ENCODE results near the gene IGFBP2.

The IGFBP2 gene

DNA sequence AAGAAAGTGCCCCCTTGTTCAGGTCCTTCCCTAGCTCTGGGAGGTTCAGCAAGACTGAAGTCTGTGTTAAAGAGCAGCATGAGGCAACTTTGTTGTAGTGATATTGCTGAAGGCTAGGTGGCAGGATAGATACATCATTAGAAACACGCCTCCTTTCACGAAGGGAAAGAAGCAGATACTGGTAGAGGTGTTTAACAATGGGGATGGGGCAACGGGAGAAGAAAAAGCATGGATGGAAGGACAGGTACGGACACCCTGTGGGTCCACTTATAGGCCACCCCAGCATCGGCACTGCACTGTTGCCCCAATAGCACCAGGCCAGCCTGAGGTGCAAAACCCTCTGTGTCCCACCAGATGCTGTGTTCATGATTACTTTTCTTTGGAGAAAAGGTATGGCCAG lies 65.7 kb downstream of the IGFBP2 start:
- TF ChIP-seq, protein P1, sequence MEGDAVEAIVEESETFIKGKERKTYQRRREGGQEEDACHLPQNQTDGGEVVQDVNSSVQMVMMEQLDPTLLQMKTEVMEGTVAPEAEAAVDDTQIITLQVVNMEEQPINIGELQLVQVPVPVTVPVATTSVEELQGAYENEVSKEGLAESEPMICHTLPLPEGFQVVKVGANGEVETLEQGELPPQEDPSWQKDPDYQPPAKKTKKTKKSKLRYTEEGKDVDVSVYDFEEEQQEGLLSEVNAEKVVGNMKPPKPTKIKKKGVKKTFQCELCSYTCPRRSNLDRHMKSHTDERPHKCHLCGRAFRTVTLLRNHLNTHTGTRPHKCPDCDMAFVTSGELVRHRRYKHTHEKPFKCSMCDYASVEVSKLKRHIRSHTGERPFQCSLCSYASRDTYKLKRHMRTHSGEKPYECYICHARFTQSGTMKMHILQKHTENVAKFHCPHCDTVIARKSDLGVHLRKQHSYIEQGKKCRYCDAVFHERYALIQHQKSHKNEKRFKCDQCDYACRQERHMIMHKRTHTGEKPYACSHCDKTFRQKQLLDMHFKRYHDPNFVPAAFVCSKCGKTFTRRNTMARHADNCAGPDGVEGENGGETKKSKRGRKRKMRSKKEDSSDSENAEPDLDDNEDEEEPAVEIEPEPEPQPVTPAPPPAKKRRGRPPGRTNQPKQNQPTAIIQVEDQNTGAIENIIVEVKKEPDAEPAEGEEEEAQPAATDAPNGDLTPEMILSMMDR (IDR thresholded peaks at IDR 0.05; ENCODE audit: low read length, missing control alignments) = peak; percentile 80
- DNase-seq (ENCODE audit: low read depth) = peak; percentile 75

DNA sequence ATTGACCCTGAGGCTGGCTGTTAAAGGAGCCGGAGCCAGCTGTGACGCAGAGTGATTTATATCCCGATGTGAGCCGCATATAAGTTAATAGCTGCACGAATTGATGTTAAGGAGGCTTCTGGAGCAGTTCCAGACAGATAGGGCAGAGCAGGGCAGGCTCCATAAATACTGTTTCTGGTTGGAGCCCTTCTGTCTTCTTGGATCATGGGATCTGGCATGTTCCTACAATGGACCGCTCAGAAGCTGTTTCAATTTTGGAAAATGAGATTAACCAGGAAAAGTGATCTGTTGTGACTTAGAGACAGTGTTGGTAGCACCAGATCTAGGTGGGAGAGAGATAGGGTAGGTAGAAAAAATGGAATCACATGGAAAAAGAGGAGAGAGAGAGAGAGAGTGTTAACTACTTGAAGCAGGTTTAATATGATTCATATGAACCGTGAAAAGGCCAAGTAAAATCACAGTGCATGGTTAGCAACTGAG lies 66.9 kb downstream of the IGFBP2 start:
- no peak overlapping the region for H3K4me3 ChIP-seq (replicated peaks; ENCODE audit: low read depth, low read length)
- DNase-seq (ENCODE audit: low read depth) = no peak
- TF ChIP-seq, protein P1 (IDR thresholded peaks at IDR 0.05; ENCODE audit: low read length, missing control alignments) = no peak

More for the DNA sequence above, 65.7 kb downstream of the IGFBP2 start:
- H3K4me3 ChIP-seq (replicated peaks; ENCODE audit: low read depth, low read length) = no peak overlapping the region

DNA sequence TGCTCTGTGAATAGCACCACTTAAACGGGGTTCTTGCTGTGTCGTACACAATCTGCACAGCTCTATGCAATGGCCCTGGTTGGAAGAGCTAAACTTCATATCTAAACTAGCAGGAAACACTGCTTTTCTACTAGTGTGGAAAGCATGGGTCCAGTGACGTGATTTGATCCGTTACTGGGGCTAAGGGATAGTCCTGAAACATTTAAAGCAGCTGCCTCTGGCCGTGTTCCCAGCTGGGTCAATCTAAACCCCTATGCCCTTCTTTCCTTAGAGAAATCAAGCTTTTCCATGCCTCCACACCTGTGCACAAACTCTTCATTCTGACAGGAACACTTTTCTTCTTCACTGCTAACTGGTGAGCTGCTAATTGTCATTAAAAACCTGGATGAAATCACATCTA lies 67.6 kb downstream of the IGFBP2 start:
- DNase-seq (ENCODE audit: low read depth) = no peak
- H3K4me3 ChIP-seq (replicated peaks; ENCODE audit: low read depth, low read length) = no peak overlapping the region
- TF ChIP-seq, protein P1 (IDR thresholded peaks at IDR 0.05; ENCODE audit: low read length, missing control alignments) = no peak

DNA sequence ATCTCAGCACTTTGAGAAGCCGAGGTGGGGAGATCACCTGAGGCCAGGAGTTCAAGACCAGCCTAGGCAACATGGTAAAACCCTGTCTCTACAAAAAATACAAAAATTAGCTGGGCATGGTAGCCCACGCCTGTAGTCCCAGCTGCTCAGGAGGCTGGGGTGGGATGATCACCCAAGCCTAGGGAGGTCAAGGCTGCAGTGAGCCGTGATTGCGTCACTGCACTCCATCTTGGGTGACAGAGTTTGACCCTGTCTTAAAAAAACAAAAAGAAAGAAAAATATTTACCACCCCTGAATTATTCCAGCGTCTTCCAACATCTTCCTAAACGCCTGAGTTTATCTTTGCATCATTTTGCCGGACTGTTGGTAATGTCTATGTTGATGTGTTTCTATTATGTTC lies 68.3 kb downstream of the IGFBP2 start:
- TF ChIP-seq, protein P1 (IDR thresholded peaks at IDR 0.05; ENCODE audit: low read length, missing control alignments) = no peak
- H3K4me3 ChIP-seq (replicated peaks; ENCODE audit: low read depth, low read length) = no peak overlapping the region
- no peak for DNase-seq (ENCODE audit: low read depth)

DNA sequence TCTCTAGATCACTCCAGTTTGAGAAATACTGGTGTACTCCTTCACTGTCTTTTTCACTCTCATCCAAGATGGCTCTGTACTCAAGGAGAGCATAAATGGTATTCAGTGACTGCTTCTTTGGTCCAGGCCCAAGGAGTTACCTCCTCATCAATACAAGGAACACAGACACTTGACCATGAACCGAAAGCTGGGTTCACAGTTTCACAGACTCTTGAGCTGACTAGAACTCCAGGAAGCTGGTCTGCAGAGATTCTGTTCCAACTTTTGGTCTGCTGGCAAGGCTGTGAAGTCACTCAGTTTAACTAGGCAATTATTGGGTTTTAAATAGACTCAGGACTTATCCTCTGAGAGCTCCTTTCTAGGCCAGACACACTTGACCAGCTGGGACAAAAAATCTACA lies 69.5 kb downstream of the IGFBP2 start:
- TF ChIP-seq, protein P1 (IDR thresholded peaks at IDR 0.05; ENCODE audit: low read length, missing control alignments) = no peak
- DNase-seq (ENCODE audit: low read depth) = no peak
- no peak overlapping the region for H3K4me3 ChIP-seq (replicated peaks; ENCODE audit: low read depth, low read length)

DNA sequence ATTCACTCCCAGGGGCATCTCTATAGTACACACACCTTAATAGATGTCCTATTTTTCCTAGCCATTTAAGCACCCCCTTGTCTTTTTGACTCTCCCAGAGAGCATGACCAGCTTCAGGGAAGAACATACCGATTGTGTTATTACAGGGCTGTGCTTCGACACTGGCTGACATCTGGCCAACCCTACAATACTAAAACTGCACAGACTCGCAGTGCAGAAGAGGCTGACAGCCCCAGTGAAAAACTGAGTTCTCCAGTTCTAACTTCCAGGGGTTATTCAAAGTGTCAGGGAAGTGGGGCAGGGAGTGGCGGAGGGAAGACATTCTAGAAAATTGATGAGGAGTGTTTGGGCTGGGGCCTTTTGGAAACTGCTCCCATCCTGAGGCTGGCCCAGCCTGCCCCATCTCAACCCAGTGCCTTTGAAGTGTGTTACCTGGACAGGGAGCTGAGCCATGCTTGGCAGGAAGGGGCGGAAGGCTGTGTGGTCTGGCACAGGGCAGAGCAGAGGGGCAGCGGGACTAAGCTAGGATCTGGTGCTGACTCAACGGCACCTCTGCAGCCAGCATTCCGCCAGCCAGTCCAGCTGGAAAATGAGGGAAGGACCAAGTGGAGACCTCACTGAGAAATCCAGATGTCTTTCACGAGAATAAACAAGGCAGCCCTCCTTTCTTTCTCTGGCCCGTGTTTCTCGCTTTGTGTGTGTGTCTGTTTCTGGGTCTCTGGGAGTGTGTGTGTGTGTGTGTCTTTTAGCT lies 77.5 kb downstream of the IGFBP2 start:
- peak; percentile 23 for DNase-seq (ENCODE audit: low read depth)
- H3K4me3 ChIP-seq (replicated peaks; ENCODE audit: low read depth, low read length) = no peak overlapping the region
- TF ChIP-seq, protein P1 (IDR thresholded peaks at IDR 0.05; ENCODE audit: low read length, missing control alignments) = no peak

DNA sequence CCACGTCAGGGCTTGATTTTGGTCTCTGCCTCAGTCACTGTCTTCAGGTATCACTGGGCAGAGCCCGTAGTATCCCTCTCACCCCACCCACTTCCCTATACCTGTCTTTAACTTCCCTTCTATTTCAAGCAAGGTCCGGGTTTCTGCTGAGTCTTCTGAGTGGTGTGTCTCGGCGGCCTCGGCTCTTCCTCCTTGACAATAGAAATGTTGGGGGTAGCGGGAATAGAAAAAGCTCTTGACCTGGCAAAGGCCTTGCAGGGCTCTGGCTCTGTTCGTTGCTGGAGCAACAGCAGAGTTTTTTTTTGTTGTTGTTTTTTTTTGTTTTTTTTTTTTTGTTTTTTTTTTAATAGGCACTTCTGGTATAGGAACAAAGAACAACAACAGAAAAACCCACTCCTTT lies 78.1 kb downstream of the IGFBP2 start:
- TF ChIP-seq, protein P1 (IDR thresholded peaks at IDR 0.05; ENCODE audit: low read length, missing control alignments) = no peak
- H3K4me3 ChIP-seq (replicated peaks; ENCODE audit: low read depth, low read length) = no peak overlapping the region
- no peak for DNase-seq (ENCODE audit: low read depth)

Data from fibroblast of pulmonary artery (primary cell).